Calu3 (cell line): ENCODE results near the gene TRIM72. TPM values are rescaled to one million over a fixed set of nuclear protein-coding genes. Genes with fewer than 3 reads are reported as not detected.

ENCODE experiments used
- BruUV-seq: library from RNA; stranded (reverse); fragments of 400-500 nt; replicated peaks from 2 replicates; lab custom pipeline; 2021; lab: Mats Ljungman, UMichigan
- CTCF ChIA-PET: fragments of 300-600 bp; sonication (Branson Sonifier 250); formaldehyde crosslinking; loops from one replicate; lab custom pipeline; 2022; ENCODE audit warnings: antibody characterized with exemption; lab: Charles Lee
- DNase-seq: peaks from one replicate; pipeline ENCODE4 v3.0.0; 2022
- H3K27ac Mint-ChIP-seq: one replicate; pipeline ENCODE4 v1.8.0; 2022; ENCODE audit warnings: mixed read lengths; ENCODE audit not compliant: unreplicated experiment
- H3K27me3 Mint-ChIP-seq: one replicate; pipeline ENCODE4 v1.8.0; 2022; ENCODE audit warnings: mixed read lengths; ENCODE audit not compliant: unreplicated experiment
- H3K36me3 Mint-ChIP-seq: one replicate; pipeline ENCODE4 v1.8.0; 2022; ENCODE audit warnings: mild to moderate bottlenecking, moderate library complexity, mixed read lengths; ENCODE audit not compliant: insufficient read depth, unreplicated experiment
- H3K4me1 Mint-ChIP-seq: one replicate; pipeline ENCODE4 v1.8.0; 2022; ENCODE audit warnings: mild to moderate bottlenecking, low read depth, mixed read lengths; ENCODE audit not compliant: unreplicated experiment
- H3K4me3 Mint-ChIP-seq: one replicate; pipeline ENCODE4 v1.8.0; 2022; ENCODE audit warnings: mild to moderate bottlenecking, low read depth, moderate library complexity, mixed read lengths; ENCODE audit not compliant: unreplicated experiment
- H3K9me3 Mint-ChIP-seq: one replicate; pipeline ENCODE4 v1.8.0; 2022; ENCODE audit warnings: low read depth, mixed read lengths; ENCODE audit not compliant: unreplicated experiment
- CTCF ChIP-seq: fragments of 200-600 bp; IDR thresholded peaks from one replicate; pipeline ENCODE4 v1.8.0; 2022; ENCODE audit warnings: antibody characterized with exemption; ENCODE audit not compliant: unreplicated experiment
- intact Hi-C: fragments of 100-400 bp; cut with micrococcal nuclease; formaldehyde crosslinking; loops from one replicate; pipeline ENCODE4 v1.10.0; 2022; ENCODE audit not compliant: unreplicated experiment
- total RNA-seq: library from RNA; stranded (reverse); gene quantifications from 2 replicates; pipeline ENCODE4 v1.2.3, GENCODE V29; 2022

TRIM72 gene
- total RNA-seq, 1 experiment from 2014 or later, result not detected

DNA sequence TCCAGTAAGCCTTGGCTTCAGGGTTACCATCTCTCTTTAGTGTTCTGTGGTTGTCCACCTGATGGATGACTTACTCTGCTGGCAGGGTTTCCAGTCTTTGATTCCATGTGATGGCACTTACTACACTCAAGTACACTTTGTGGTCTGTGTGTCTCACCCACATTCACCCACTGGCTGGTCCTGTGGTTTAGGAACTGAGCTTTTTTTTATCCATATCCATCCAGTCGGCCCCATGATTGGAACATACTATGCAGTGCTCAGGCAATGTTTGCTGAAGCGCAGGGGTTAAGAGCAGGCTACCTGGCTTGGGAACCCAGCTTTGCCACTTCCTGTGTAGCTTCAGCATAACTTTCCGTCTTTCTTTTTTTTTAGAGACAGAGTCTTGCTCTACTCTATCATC lies 36.8 kb upstream of the TRIM72 start:
- no peak overlapping the region for H3K27ac Mint-ChIP-seq
- no peak for TF ChIP-seq CTCF
- H3K27me3 Mint-ChIP-seq, result no peaks in the 10 kb centered on the region
- CTCF ChIA-PET, result no interaction called here
- DNase-seq, result no peak
- no peak overlapping the region for H3K4me3 Mint-ChIP-seq
- intact Hi-C loops, result no loop called here
- peaks cover 32% of the 10 kb centered on the region for H3K36me3 Mint-ChIP-seq
- H3K4me1 Mint-ChIP-seq, result peaks cover under 1% of the 10 kb centered on the region
- H3K9me3 Mint-ChIP-seq, result no peaks in the 10 kb centered on the region
- BruUV-seq, result no TSS peak

GRCh38 chr16:31179219-31179746 lies 34.6 kb upstream of the TRIM72 start:
- no peak for DNase-seq
- intact Hi-C loops, result no loop called here
- no peaks in the 10 kb centered on the region for H3K9me3 Mint-ChIP-seq
- peak overlapping the region; percentile 97 for H3K27ac Mint-ChIP-seq
- CTCF ChIA-PET, result interaction anchor here (1.0 to 1.7 kb wide), 5 partner anchors 25 to 194 kb away, joined by 3 to 9 read pairs (median 5); partner anchors contain the start of gene HSD3B7
- peaks cover 53% of the 10 kb centered on the region for H3K36me3 Mint-ChIP-seq
- no peaks in the 10 kb centered on the region for H3K27me3 Mint-ChIP-seq
- TF ChIP-seq CTCF, result no peak
- peak overlapping the region; percentile 82 for H3K4me3 Mint-ChIP-seq
- H3K4me1 Mint-ChIP-seq, result peaks cover 22% of the 10 kb centered on the region
- BruUV-seq, result TSS peak; percentile 91

DNA sequence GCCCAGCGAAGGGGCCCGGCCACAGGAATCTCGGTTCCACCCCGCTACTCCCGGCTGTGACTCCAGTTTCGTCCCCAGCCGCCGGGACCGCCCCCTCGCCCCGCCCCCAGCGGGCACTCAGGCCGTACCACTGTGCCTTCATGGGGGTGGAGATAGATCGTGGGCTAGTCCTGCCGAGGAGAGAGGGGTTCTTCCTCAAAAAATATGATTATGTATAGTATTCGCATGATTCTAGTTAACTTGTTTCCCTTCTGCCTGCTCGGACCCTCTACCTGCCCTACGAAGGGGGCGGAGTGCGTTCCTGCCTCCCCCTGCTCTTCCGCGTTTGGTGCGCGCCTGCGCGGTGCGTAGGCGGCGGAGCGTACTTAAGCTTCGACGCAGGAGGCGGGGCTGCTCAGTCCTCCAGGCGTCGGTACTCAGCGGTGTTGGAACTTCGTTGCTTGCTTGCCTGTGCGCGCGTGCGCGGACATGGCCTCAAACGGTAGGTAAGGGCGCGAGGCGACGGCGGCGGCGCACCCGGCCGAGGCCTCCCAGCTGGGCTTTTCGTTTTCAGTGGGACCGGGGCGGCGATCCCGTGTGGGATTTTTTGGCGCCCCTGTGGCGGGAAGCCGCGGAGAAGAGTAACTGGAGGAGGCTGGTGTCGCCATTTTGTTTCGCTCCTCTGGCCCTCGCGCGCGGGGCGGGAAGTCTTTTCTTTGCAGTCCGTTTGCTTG lies 34.0 kb upstream of the TRIM72 start, which contains the start of gene FUS:
FUS (plus strand) TSS at position 393 of the 713 bp plus-strand sequence; CDS start at position 469, 76 bp downstream.
- no TSS peak for BruUV-seq
- DNase-seq, result peak; percentile 92
- TF ChIP-seq CTCF, result no peak
- Mint-ChIP-seq H3K4me3 (peak within 1 kb of the TSS; percentile 82), H3K27ac (peak within 1 kb of the TSS; percentile 97), H3K4me1 (peaks cover 28% of the 10 kb centered on the region), H3K36me3 (peaks cover 59% of the 10 kb centered on the region), H3K9me3 (no peaks in the 10 kb centered on the region), H3K27me3 (no peaks in the 10 kb centered on the region)
- CTCF ChIA-PET, result interaction anchor here (0.5 to 1.7 kb wide), 10 partner anchors 22 to 275 kb away, joined by 3 to 9 read pairs (median 5); partner anchors contain the start of genes HSD3B7, KAT8 and PYCARD
- intact Hi-C loops, result loop anchor here (10.0 kb wide), 1 partner anchor 205 kb away; no protein-coding TSS in a partner anchor

GRCh38 chr16:31181102-31181830 lies 32.7 kb upstream of the TRIM72 start:
- Mint-ChIP-seq H3K27me3 (no peaks in the 10 kb centered on the region), H3K27ac (peak overlapping the region; percentile 97), H3K9me3 (no peaks in the 10 kb centered on the region), H3K4me1 (peaks cover 42% of the 10 kb centered on the region), H3K4me3 (peak overlapping the region; percentile 82), H3K36me3 (peaks cover 73% of the 10 kb centered on the region)
- CTCF ChIA-PET, result interaction anchor here (0.7 to 1.5 kb wide), 3 partner anchors 97 to 205 kb away, joined by 3 to 8 read pairs (median 4); partner anchors contain the start of gene HSD3B7
- BruUV-seq, result TSS peak; percentile 38
- peak; percentile 29 for DNase-seq
- no peak for TF ChIP-seq CTCF
- intact Hi-C loops, result loop anchor here (10.0 kb wide), 1 partner anchor 204 kb away; no protein-coding TSS in a partner anchor
